ENCODE measurements around the gene PFKFB4. TPM values are rescaled to one million over a fixed set of nuclear protein-coding genes. Genes with fewer than 3 reads are reported as not detected.

The PFKFB4 gene
- total and polyA plus RNA-seq, 10 of the 15 experiments (the other 5 are each of a cell fraction or from before 2014, with no cell fraction given) = 0.37 to 89.1 (median 5.2) TPM

DNA sequence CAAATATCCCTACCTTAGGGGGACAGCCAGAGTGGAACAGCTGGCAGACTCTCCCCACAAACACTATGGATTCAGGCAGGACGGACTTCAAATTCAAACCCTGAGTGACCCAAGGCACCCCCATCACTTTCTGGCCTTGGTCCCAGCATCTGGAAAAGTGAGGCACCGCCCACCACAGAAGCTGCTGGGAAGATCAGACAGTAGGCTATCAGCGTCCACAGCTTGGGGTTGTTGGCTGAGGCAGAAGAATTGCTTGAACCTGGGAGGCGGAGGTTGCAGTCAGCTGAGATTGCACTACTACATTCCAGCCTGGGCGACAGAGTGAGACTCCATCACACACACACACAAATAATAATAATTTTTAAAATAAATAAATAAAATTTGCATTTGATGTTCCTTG is 8.5 kb downstream of the PFKFB4 start:
- Histone ChIP-seq H4K20me1 (ENCODE audit: control insufficient read depth, insufficient read depth) (0 out of 2 replicates have a peak, but pooled peaks cover 2% of the 10 kb centered on the region), H3K4me2 (ENCODE audit: control insufficient read depth, insufficient read depth) (no peak overlapping the region), H3K36me3 (ENCODE audit: control insufficient read depth in 2 of 2, insufficient read depth in 2 of 2, low read length in 1 of 2) (peaks cover 0 to 36% of the 10 kb centered on the region in 2 experiments; a peak in 2 of 4 replicates), H3K27me3 (replicated peaks in 1 of 2; ENCODE audit: control insufficient read depth in 2 of 2, insufficient read depth in 2 of 2, low read length in 1 of 2) (no peaks in the 10 kb centered on the region), H3K79me2 (ENCODE audit: control insufficient read depth, insufficient read depth, low read length) (peaks cover 19% of the 10 kb centered on the region), H3K9me3 (replicated peaks; ENCODE audit: control insufficient read depth, insufficient read depth, low read length) (no peaks in the 10 kb centered on the region; the same call in 2 of the 3 replicates), H3K9ac (ENCODE audit: control insufficient read depth, insufficient read depth, low read length) (no peak overlapping the region), H3K4me3 (no peak overlapping the region), H2AFZ (ENCODE audit: control insufficient read depth, low read depth, low read length) (no peak overlapping the region), H3K4me1 (ENCODE audit: control insufficient read depth, insufficient read depth, low read length) (no peaks in the 10 kb centered on the region; the same call in 1 of the 2 replicates), H3K27ac (ENCODE audit: control insufficient read depth, insufficient read depth) (no peak overlapping the region)
- FAIRE-seq = no peak
- ChIA-PET SMC1A (ENCODE audit: uncharacterized antibody, unreplicated experiment) (interaction anchor here (1.1 to 3.8 kb wide), 6 partner anchors 9 to 148 kb away, joined by 3 to 28 read pairs (median 11); partner anchors contain the start of genes CCDC51, PFKFB4 and TMA7), RAD21 (ENCODE audit: unreplicated experiment) (interaction anchor here (1.0 to 4.7 kb wide), 7 partner anchors 75 to 147 kb away, joined by 3 to 35 read pairs (median 5); a partner anchor contains a TSS), CTCF (interaction anchor here (0.5 to 16.3 kb wide), 9 partner anchors 10 to 294 kb away, joined by 3 to 239 read pairs (median 23); partner anchors contain the start of genes CCDC51, SLC26A6 and TMA7), POLR2A (no interaction called here)
- ATAC-seq = no peak
- in situ Hi-C loops (cut with MboI) = no loop called here
- intact Hi-C loops (cut with micrococcal nuclease; ENCODE audit: unreplicated experiment) = loop anchor here (1.0 to 5.0 kb wide), 3 partner anchors 36 to 147 kb away; no protein-coding TSS in a partner anchor
- no TSS peak for BruUV-seq (replicated peaks)
- TF ChIP-seq, protein P1, sequence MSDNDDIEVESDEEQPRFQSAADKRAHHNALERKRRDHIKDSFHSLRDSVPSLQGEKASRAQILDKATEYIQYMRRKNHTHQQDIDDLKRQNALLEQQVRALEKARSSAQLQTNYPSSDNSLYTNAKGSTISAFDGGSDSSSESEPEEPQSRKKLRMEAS (IDR thresholded peaks at IDR 0.05; ENCODE audit: low read depth, low read length) = no peak
- TF ChIP-seq, protein P2, sequence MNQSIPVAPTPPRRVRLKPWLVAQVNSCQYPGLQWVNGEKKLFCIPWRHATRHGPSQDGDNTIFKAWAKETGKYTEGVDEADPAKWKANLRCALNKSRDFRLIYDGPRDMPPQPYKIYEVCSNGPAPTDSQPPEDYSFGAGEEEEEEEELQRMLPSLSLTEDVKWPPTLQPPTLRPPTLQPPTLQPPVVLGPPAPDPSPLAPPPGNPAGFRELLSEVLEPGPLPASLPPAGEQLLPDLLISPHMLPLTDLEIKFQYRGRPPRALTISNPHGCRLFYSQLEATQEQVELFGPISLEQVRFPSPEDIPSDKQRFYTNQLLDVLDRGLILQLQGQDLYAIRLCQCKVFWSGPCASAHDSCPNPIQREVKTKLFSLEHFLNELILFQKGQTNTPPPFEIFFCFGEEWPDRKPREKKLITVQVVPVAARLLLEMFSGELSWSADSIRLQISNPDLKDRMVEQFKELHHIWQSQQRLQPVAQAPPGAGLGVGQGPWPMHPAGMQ (IDR thresholded peaks at IDR 0.05; ENCODE audit: borderline replicate concordance) = no peak
- TF ChIP-seq TCF3 (IDR thresholded peaks at IDR 0.05; ENCODE audit: borderline replicate concordance, insufficient read depth, low read depth, low read length) (no peak), NFXL1 (IDR thresholded peaks at IDR 0.05; ENCODE audit: borderline replicate concordance) (no peak), KAT2A (conservative IDR thresholded peaks at IDR 0.05; ENCODE audit: control insufficient read depth, low read depth, low read length) (no peak), E4F1 (IDR thresholded peaks at IDR 0.05; ENCODE audit: borderline replicate concordance, partially characterized antibody) (no peak)
- TF ChIP-seq, protein P3, sequence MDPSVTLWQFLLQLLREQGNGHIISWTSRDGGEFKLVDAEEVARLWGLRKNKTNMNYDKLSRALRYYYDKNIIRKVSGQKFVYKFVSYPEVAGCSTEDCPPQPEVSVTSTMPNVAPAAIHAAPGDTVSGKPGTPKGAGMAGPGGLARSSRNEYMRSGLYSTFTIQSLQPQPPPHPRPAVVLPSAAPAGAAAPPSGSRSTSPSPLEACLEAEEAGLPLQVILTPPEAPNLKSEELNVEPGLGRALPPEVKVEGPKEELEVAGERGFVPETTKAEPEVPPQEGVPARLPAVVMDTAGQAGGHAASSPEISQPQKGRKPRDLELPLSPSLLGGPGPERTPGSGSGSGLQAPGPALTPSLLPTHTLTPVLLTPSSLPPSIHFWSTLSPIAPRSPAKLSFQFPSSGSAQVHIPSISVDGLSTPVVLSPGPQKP (IDR thresholded peaks at IDR 0.05; ENCODE audit: low read depth, low read length) = no peak
- TF ChIP-seq, protein P4, sequence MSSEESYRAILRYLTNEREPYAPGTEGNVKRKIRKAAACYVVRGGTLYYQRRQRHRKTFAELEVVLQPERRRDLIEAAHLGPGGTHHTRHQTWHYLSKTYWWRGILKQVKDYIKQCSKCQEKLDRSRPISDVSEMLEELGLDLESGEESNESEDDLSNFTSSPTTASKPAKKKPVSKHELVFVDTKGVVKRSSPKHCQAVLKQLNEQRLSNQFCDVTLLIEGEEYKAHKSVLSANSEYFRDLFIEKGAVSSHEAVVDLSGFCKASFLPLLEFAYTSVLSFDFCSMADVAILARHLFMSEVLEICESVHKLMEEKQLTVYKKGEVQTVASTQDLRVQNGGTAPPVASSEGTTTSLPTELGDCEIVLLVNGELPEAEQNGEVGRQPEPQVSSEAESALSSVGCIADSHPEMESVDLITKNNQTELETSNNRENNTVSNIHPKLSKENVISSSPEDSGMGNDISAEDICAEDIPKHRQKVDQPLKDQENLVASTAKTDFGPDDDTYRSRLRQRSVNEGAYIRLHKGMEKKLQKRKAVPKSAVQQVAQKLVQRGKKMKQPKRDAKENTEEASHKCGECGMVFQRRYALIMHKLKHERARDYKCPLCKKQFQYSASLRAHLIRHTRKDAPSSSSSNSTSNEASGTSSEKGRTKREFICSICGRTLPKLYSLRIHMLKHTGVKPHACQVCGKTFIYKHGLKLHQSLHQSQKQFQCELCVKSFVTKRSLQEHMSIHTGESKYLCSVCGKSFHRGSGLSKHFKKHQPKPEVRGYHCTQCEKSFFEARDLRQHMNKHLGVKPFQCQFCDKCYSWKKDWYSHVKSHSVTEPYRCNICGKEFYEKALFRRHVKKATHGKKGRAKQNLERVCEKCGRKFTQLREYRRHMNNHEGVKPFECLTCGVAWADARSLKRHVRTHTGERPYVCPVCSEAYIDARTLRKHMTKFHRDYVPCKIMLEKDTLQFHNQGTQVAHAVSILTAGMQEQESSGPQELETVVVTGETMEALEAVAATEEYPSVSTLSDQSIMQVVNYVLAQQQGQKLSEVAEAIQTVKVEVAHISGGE (CRISPR knock-in tag; IDR thresholded peaks at IDR 0.05) = no peak
- TF ChIP-seq, protein P5, sequence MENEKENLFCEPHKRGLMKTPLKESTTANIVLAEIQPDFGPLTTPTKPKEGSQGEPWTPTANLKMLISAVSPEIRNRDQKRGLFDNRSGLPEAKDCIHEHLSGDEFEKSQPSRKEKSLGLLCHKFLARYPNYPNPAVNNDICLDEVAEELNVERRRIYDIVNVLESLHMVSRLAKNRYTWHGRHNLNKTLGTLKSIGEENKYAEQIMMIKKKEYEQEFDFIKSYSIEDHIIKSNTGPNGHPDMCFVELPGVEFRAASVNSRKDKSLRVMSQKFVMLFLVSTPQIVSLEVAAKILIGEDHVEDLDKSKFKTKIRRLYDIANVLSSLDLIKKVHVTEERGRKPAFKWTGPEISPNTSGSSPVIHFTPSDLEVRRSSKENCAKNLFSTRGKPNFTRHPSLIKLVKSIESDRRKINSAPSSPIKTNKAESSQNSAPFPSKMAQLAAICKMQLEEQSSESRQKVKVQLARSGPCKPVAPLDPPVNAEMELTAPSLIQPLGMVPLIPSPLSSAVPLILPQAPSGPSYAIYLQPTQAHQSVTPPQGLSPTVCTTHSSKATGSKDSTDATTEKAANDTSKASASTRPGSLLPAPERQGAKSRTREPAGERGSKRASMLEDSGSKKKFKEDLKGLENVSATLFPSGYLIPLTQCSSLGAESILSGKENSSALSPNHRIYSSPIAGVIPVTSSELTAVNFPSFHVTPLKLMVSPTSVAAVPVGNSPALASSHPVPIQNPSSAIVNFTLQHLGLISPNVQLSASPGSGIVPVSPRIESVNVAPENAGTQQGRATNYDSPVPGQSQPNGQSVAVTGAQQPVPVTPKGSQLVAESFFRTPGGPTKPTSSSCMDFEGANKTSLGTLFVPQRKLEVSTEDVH (IDR thresholded peaks at IDR 0.05; ENCODE audit: low read depth, partially characterized antibody) = no peak
- no peak for DNase-seq (ENCODE audit: low read depth, low spot score)
- WGBS (ENCODE audit: insufficient coverage, insufficient replicate concordance, low lambda C conversion rate, missing lambda C conversion rate) = 72% methylated on average over 5 of the region's 5 CpGs
